IPS-18c (cell line): ENCODE results near the gene ZNF182.
"Not testable (repeated sequence)": the region's sequence is repeated elsewhere in the genome, so short reads cannot be mapped to it uniquely, and the experiment has no call there.

ENCODE experiments used
- H3K4me3 ChIP-seq: 2 replicates; pipeline ENCODE4 v1.7.0; 2013; ENCODE audit warnings: low read depth, mild to moderate bottlenecking, low read length, moderate library complexity; ENCODE audit not compliant: insufficient read depth
- H3K9me3 ChIP-seq: one replicate; pipeline ENCODE4 v1.6.1; 2013; ENCODE audit warnings: mild to moderate bottlenecking, low read length, moderate library complexity; ENCODE audit not compliant: control insufficient read depth, insufficient read depth

ZNF182 gene

GRCh38 chrX:48003758-48004457 lies at the start of gene ZNF182:
TSS of gene ZNF182 (minus strand) at chrX:48003989. CDS start at chrX:48002609, 1,380 bp downstream.
- H3K4me3 ChIP-seq = peak within 1 kb of the TSS; percentile 71
- H3K9me3 ChIP-seq = peaks cover 2% of the 10 kb centered on the region

GRCh38 chrX:48046846-48047245 lies 43.1 kb upstream of the ZNF182 start:
- H3K4me3 ChIP-seq = no peak overlapping the region
- H3K9me3 ChIP-seq = peaks cover 2% of the 10 kb centered on the region

GRCh38 chrX:48045410-48046311 lies 41.9 kb upstream of the ZNF182 start:
- no peak overlapping the region for H3K4me3 ChIP-seq

GRCh38 chrX:48043056-48043455 lies 39.3 kb upstream of the ZNF182 start:
- no peak overlapping the region for H3K4me3 ChIP-seq
- peaks cover 2% of the 10 kb centered on the region for H3K9me3 ChIP-seq

More at GRCh38 chrX:48045410-48046311, 41.9 kb upstream of the ZNF182 start:
- H3K9me3 ChIP-seq = peaks cover 2% of the 10 kb centered on the region

GRCh38 chrX:48035891-48036290 lies 32.1 kb upstream of the ZNF182 start:
- H3K9me3 ChIP-seq = peaks cover 8% of the 10 kb centered on the region
- no peak overlapping the region for H3K4me3 ChIP-seq

- not testable (repeated sequence) for H3K4me3 ChIP-seq
- peaks cover 14% of the 10 kb centered on the region for H3K9me3 ChIP-seq
Measured at GRCh38 chrX:48030641-48031173, 26.9 kb upstream of the ZNF182 start.

GRCh38 chrX:48030237-48030636 lies 26.4 kb upstream of the ZNF182 start:
- H3K9me3 ChIP-seq = peaks cover 14% of the 10 kb centered on the region
- no peak overlapping the region for H3K4me3 ChIP-seq

- Histone ChIP-seq H3K9me3 (peaks cover 11% of the 10 kb centered on the region), H3K4me3 (no peak overlapping the region)
Measured at GRCh38 chrX:48028091-48028490, 24.3 kb upstream of the ZNF182 start.

- H3K4me3 ChIP-seq = not testable (repeated sequence)
- H3K9me3 ChIP-seq = peaks cover 11% of the 10 kb centered on the region
Measured at GRCh38 chrX:48027545-48027944, 23.8 kb upstream of the ZNF182 start.

GRCh38 chrX:48025561-48025960 lies 21.8 kb upstream of the ZNF182 start:
- Histone ChIP-seq H3K4me3 (no peak overlapping the region), H3K9me3 (peaks cover 8% of the 10 kb centered on the region)

GRCh38 chrX:48022738-48023137 lies 18.9 kb upstream of the ZNF182 start:
- Histone ChIP-seq H3K9me3 (peaks cover 4% of the 10 kb centered on the region), H3K4me3 (no peak overlapping the region)

GRCh38 chrX:48022100-48022499 lies 18.3 kb upstream of the ZNF182 start:
- no peak overlapping the region for H3K4me3 ChIP-seq
- H3K9me3 ChIP-seq = peaks cover 4% of the 10 kb centered on the region

- Histone ChIP-seq H3K9me3 (no peaks in the 10 kb centered on the region), H3K4me3 (peak overlapping the region; percentile 63)
Measured at GRCh38 chrX:48021026-48021900, 17.5 kb upstream of the ZNF182 start.

GRCh38 chrX:48020472-48020871 lies 16.7 kb upstream of the ZNF182 start:
- H3K9me3 ChIP-seq, H3K4me3 ChIP-seq: not testable (repeated sequence)

- H3K9me3 ChIP-seq = not testable (repeated sequence)
Measured at GRCh38 chrX:48019892-48020291, 16.1 kb upstream of the ZNF182 start.

GRCh38 chrX:48016583-48017310 lies 13.0 kb upstream of the ZNF182 start:
- H3K9me3 ChIP-seq, H3K4me3 ChIP-seq: not testable (repeated sequence)

More at GRCh38 chrX:48019892-48020291, 16.1 kb upstream of the ZNF182 start:
- not testable (repeated sequence) for H3K4me3 ChIP-seq
